ENCODE measurements around the gene FGA. TPM values are rescaled to one million over a fixed set of nuclear protein-coding genes. Genes with fewer than 3 reads are reported as not detected.
A peak's percentile ranks its signal among the peaks of the same experiment; 100 is the strongest.

Gene FGA
- total RNA-seq, 4 donors from 2014 or later: not detected

DNA sequence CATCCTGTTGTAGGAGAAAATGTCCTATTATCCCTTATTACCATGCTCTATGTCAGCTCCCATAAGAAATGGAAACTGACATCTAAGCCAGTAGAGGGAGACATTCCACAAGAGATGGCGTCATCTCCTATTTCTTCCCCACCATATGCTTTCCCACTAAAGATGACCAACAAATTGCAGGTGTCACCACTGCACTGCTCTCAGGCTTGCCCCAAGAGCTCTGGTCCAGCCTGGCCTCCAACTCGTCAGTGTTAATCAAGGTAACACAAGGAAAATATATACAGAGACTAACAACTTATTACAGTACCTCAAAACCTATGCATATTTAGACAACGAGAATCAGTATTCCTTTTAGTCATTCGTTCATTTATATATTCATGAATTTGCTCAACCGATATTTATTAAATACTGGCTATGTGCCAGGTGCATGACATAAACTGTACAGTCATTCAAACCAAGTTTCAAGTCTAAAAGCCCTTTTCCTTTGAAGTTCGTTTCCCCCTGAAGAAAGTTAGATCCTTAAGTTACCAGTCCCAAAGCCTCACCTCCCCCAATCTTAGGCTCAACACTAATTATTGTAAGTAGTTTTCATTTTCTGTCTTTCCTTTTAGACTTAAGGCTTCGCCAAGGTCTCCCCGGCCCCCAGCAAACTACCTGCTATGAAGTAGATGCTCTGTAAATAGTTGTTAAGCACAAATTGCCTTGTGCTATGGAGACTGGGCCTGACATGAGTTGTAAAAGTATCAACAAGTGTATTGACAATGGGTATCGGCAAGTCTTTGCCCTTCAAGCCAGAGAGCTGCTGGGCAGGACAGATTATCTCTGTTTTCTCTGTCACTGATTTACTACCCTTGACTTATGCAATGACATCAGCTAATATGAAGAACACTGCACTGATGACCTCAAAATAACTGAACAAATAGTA, 30.8 kb downstream of the FGA start:
- TF ChIP-seq, protein P1, sequence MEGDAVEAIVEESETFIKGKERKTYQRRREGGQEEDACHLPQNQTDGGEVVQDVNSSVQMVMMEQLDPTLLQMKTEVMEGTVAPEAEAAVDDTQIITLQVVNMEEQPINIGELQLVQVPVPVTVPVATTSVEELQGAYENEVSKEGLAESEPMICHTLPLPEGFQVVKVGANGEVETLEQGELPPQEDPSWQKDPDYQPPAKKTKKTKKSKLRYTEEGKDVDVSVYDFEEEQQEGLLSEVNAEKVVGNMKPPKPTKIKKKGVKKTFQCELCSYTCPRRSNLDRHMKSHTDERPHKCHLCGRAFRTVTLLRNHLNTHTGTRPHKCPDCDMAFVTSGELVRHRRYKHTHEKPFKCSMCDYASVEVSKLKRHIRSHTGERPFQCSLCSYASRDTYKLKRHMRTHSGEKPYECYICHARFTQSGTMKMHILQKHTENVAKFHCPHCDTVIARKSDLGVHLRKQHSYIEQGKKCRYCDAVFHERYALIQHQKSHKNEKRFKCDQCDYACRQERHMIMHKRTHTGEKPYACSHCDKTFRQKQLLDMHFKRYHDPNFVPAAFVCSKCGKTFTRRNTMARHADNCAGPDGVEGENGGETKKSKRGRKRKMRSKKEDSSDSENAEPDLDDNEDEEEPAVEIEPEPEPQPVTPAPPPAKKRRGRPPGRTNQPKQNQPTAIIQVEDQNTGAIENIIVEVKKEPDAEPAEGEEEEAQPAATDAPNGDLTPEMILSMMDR (IDR thresholded peaks at IDR 0.05): peak in 1 of 3 donors; percentile 55
- no peak for ATAC-seq (ENCODE audit: low FRiP score)
- no peak for DNase-seq (ENCODE audit: low spot score)

DNA sequence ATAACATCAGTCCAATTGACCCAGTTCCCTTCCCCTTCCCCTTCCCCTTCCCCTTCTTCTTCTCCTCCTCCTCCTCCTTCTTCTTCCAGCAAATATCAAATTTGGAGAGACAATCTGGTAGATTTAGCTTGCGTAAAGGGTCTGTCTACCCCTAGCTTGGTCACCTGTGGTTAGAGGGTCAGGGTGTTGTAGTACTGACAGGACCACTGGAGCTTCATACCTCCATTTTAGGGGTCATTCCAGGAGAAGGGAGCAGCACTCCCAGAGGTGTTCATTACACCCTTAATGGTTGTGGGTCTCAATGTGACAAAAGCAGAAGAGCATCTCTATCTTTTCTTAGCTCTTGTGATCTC, 31.4 kb downstream of the FGA start:
- no peak for DNase-seq (ENCODE audit: low spot score)
- ATAC-seq (ENCODE audit: low FRiP score): no peak
- TF ChIP-seq, protein P1 (IDR thresholded peaks at IDR 0.05): no peak

DNA sequence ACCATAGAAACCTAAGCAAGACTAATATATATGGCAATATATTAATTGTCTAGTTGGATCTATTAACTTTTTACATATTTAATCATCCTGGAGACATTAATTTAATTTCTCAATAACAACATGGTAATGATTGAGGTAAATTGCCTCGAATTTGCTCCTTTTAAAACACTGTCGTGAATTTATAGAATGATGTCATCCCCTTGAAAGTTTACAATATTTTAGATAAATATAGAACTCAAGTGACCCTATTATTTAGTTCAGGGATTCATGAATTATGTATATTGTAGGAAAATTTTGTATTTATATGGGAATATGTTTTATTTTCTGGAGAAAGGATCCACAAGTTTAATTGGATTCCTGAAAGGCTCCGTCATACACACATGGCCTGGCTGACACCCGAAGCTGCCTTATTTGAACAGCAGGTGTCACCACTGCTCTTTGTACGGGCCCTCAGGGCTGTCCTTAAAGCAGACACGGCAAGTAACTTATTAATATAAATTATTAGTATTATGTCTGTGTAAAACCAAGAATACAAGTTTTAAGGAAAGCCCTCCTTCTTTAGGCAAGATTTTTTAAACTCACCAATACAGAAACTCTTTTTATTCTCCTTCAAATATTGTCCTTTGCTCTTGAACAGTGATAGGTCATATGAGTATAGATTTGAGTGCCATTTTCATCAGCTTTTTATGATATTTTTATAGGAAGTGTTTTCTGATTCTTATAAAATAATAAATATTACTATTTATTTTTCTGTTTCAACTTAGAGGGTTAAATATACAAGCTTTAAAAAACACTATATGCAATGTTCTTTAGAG, 38.5 kb downstream of the FGA start:
- TF ChIP-seq, protein P1 (IDR thresholded peaks at IDR 0.05): peak in 1 of 3 donors; percentile 8
- DNase-seq (ENCODE audit: low spot score): peak; percentile 33
- ATAC-seq (ENCODE audit: low FRiP score): peak; percentile 72

DNA sequence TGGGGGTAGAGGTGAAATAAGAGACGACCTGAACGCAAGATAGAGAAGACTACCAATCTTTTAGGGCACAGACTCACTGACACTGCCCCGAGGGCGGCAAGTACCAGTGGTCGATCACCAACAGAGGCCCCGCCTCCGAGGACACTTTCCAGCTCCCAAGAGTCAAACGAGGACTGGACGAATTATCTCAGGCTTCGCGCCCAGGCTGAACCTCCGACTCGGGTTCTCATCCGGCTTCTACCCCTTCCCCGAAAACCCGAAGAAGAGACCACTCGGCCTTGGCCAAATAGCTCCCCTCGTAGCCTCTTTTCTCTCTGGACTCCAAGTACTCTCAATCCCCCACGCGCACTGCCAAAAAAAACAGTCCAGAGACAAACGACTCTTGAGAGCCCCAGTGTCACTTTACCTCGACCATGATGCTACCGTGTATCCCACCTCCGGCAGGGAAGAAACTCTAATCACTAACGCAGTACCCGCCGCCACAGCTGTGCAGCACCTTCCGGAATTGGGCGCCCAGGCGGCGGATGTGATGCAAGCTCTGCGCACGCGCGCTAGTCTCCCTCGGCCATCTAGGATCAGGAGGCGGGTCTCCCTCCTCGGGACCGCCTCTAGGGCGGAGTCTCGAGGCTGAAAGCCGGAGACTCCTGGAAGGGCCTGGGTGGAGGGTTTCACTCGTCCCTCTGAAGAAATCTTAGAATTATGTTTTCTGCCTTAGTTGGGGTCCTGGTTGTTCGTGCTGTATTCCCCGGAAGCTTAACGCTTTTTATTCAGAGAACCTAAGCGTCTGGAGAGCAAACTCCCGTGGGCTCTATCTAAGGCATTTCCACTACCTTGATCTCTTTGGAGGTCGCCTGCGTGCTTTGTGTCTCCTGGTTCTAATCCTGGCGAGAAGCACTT, 40.4 kb downstream of the FGA start, which contains the start of gene PLRG1:
Gene PLRG1, minus strand, starts transcription at position 507 of the 897 bp plus-strand sequence. Its CDS starts 92 bp downstream, at position 415.
- peak; percentile 100 for ATAC-seq (ENCODE audit: low FRiP score)
- TF ChIP-seq, protein P1 (IDR thresholded peaks at IDR 0.05): no peak
- DNase-seq (ENCODE audit: low spot score): peak; percentile 90

DNA sequence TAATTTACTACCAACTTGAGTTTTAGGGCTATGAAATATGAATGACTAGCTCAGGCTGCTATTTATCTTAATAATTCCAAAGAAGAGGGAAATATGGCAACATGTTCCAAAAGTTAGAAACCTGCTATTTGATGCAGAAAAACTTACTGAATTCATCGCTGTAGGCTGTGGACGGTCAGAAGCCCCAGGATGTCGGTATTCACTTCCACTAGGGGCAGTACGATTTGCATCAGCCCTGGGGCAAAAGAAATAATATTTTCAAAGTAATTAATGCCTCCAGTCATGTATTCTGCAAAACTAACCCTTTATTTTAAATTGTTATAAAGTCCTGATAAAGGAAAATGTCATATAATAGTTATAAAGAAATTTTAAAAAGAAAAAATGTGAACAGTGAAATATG, 44.9 kb downstream of the FGA start:
- DNase-seq (ENCODE audit: low spot score) (no peak), ATAC-seq (ENCODE audit: low FRiP score) (no peak)
- TF ChIP-seq, protein P1 (IDR thresholded peaks at IDR 0.05): no peak

DNA sequence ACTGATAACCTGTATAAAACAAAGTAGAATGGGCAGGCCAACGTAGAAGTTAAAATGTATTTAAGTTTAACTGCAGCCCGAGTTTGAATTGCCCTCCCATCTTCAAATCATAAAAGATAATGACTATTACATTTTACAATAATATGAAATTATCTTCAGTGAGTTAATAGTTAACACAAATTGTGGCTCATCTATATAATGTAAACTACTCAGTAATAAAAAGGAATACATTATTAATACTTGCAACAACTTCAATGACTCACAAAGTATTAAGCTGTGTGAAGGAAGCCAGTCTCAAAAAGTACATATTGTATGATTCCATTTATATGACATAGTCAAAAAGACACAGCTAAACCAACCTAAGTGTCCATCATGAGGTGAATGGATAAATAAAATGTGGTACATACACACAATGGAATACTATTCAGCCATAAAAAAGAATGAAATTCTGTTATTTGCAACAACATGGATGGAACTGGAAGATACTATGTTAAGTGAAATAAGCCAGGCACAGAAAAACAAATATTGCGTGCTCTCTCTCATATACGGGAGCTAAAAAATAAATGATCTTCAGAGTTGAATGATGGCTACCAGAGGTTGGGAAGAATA, 48.2 kb downstream of the FGA start:
- DNase-seq (ENCODE audit: low spot score) (no peak), ATAC-seq (ENCODE audit: low FRiP score) (no peak)
- TF ChIP-seq, protein P1 (IDR thresholded peaks at IDR 0.05): no peak

All from omental fat pad (tissue), 4 donors.